Mucosa of rectum (tissue), 2 donors: Measurements from ENCODE around the gene PTGES2.
A peak's percentile ranks its signal among the peaks of the same experiment; 100 is the strongest.

ENCODE experiments used
- H3K27ac ChIP-seq, 2 donors: one replicate each; pipeline ENCODE4 v1.7.0; 2013; ENCODE audit warnings: inconsistent platforms in 2 of 2, low read depth in 2 of 2, low read length in 2 of 2
- H3K27me3 ChIP-seq, 2 donors: one replicate each; pipeline ENCODE4 v1.7.0; 2013; ENCODE audit warnings: low read length in 2 of 2; ENCODE audit not compliant: control insufficient read depth in 2 of 2, insufficient read depth in 2 of 2
- H3K36me3 ChIP-seq, 2 donors: one replicate each; pipeline ENCODE4 v1.7.0; 2013; ENCODE audit warnings: low read length in 2 of 2; ENCODE audit not compliant: control insufficient read depth in 2 of 2, insufficient read depth in 2 of 2
- H3K4me1 ChIP-seq, 2 donors: one replicate each; pipeline ENCODE4 v1.7.0; 2013; ENCODE audit warnings: low read length in 2 of 2, mild to moderate bottlenecking in 1 of 2; ENCODE audit not compliant: control insufficient read depth in 2 of 2, insufficient read depth in 2 of 2
- H3K4me3 ChIP-seq, 2 donors: one replicate each; pipeline ENCODE4 v1.7.0; 2013; ENCODE audit warnings: low read length in 2 of 2
- H3K9ac ChIP-seq, 2 donors: one replicate each; pipeline ENCODE4 v1.7.0; 2013; ENCODE audit warnings: low read length in 2 of 2, low read depth in 1 of 2, mild to moderate bottlenecking in 1 of 2
- H3K9me3 ChIP-seq, 2 donors: one replicate each; pipeline ENCODE4 v1.7.0; 2013; ENCODE audit warnings: low read length in 2 of 2; ENCODE audit not compliant: control insufficient read depth in 2 of 2
- donor health status: healthy.
- donor health status: Normal muscosa, but diverticular disease.

The PTGES2 gene

GRCh38 chr9:128085943-128086342 is 41.6 kb downstream of the PTGES2 start:
- no peaks in the 10 kb centered on the region for H3K9me3 ChIP-seq

GRCh38 chr9:128084746-128085145 is 42.8 kb downstream of the PTGES2 start:
- Histone ChIP-seq H3K4me3 (no peak overlapping the region), H3K36me3 (peaks cover 0 to 4% of the 10 kb centered on the region in 2 donors), H3K27ac (no peak overlapping the region), H3K9ac (no peak overlapping the region), H3K4me1 (peaks cover 10 to 33% of the 10 kb centered on the region in 2 donors), H3K27me3 (no peaks in the 10 kb centered on the region), H3K9me3 (no peaks in the 10 kb centered on the region)

More at GRCh38 chr9:128085943-128086342, 41.6 kb downstream of the PTGES2 start:
- Histone ChIP-seq H3K36me3 (peaks cover 0 to 4% of the 10 kb centered on the region in 2 donors), H3K27ac (peak overlapping the region; percentile 43 to 46), H3K4me3 (no peak overlapping the region), H3K4me1 (peaks cover 5 to 24% of the 10 kb centered on the region in 2 donors), H3K9ac (no peak overlapping the region), H3K27me3 (no peaks in the 10 kb centered on the region)

DNA sequence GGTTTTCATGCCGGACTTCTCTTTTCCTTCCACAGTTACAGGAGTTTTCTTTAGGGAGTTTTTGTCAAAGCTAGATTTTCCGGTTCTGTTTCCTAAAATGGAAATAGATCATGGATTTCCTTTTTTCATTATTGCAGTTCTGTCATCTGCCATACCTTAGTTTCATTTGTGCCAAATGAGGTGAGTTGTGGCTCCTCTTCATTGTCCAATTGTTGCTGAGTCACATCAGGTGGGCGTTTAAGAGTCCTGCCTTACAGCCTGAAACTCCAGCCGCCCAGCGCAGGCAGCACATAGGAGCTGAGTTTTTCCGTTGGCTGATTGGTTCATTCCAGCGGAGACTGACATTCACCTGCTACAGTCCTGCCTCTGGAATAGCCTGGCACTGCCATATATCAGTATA is 45.4 kb downstream of the PTGES2 start:
- Histone ChIP-seq H3K27ac (peak overlapping the region; percentile 39 to 64), H3K27me3 (no peaks in the 10 kb centered on the region), H3K4me3 (no peak overlapping the region), H3K4me1 (peaks cover 25 to 44% of the 10 kb centered on the region in 2 donors), H3K9me3 (no peaks in the 10 kb centered on the region), H3K9ac (no peak overlapping the region), H3K36me3 (peaks cover 0 to 4% of the 10 kb centered on the region in 2 donors)

DNA sequence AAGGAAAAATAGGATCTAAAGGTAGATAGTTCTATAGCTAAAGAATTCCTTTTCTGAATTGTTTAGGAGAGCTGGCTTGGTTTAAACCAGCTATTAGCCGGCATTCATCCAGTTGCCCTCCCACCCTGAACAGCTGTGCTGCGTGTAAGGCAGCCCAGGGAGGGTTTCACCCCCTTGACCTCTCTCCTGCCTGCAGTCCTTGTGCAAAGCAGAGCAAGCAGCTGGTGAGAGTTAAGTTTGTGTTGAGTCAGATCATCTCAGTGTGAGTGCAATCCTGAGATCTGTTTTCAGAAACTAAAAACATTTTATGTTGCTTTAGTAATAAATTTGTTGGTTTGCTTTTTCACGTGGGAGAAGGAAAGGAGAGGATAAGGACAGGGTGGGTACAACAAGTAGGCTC is 46.5 kb downstream of the PTGES2 start:
- H3K4me3 ChIP-seq = no peak overlapping the region
- peaks cover 0 to 4% of the 10 kb centered on the region in 2 donors for H3K36me3 ChIP-seq
- no peaks in the 10 kb centered on the region for H3K9me3 ChIP-seq
- peaks cover 29 to 45% of the 10 kb centered on the region in 2 donors for H3K4me1 ChIP-seq
- no peaks in the 10 kb centered on the region for H3K27me3 ChIP-seq
- no peak overlapping the region for H3K9ac ChIP-seq
- H3K27ac ChIP-seq = peak overlapping the region; percentile 39 to 64

- Histone ChIP-seq H3K4me3 (no peak overlapping the region), H3K27me3 (no peaks in the 10 kb centered on the region), H3K27ac (peak overlapping the region; percentile 91 to 94), H3K9me3 (no peaks in the 10 kb centered on the region), H3K9ac (no peak overlapping the region), H3K4me1 (peaks cover 29 to 43% of the 10 kb centered on the region in 2 donors), H3K36me3 (no peaks in the 10 kb centered on the region)
These were observed 47.3 kb downstream of the PTGES2 start for GRCh38 chr9:128080206-128080605.

DNA sequence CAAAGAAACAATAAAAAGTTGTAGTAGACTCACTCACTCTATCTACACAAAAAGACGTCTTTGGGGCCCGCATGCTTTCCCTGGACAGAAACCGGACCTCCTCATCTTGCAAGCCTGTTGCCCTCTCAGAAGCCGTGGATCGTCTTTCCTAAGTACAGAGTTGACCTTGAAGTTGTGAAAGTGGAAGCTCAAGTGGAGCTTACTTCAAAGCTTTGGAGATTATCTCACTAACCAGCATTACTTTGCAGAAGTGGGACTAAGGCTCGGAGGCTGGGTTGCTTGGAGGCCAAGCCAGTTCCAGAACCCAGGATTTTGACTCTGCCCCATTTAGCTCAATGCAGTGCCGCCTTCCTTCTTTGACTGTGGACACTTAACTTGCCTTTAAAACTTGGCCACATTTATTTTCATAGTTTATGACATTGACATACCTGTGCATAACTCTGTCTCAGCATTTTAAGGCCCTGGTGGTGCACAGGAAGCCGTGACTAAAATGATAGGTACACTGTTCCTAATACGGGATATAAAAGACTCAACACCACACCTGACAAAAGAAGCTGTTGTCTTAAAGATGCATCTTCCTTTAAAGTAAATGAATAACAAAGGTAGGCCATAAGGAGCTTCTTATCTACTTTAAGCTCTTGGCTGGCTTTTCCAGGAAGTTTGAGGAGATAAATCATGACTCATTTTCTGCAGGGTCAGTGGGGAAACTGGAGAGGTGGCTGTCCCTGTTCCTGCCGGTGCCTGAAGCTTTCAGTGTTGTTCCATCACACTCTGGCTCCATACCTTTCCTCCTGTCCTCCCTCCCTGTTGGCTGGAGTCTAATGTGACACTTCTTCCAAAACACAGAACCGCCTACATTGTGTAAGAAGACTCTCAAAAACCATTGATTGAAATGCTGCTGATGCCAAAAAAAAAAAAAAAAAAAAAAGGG is 48.8 kb downstream of the PTGES2 start:
- no peaks in the 10 kb centered on the region for H3K9me3 ChIP-seq
- H3K27me3 ChIP-seq = no peaks in the 10 kb centered on the region
- peaks cover 28 to 39% of the 10 kb centered on the region in 2 donors for H3K4me1 ChIP-seq
- H3K27ac ChIP-seq = peak overlapping the region; percentile 91 to 94
- peak overlapping the region; percentile 49 to 63 for H3K9ac ChIP-seq
- peak overlapping the region; percentile 9 to 56 for H3K4me3 ChIP-seq
- H3K36me3 ChIP-seq = no peaks in the 10 kb centered on the region

DNA sequence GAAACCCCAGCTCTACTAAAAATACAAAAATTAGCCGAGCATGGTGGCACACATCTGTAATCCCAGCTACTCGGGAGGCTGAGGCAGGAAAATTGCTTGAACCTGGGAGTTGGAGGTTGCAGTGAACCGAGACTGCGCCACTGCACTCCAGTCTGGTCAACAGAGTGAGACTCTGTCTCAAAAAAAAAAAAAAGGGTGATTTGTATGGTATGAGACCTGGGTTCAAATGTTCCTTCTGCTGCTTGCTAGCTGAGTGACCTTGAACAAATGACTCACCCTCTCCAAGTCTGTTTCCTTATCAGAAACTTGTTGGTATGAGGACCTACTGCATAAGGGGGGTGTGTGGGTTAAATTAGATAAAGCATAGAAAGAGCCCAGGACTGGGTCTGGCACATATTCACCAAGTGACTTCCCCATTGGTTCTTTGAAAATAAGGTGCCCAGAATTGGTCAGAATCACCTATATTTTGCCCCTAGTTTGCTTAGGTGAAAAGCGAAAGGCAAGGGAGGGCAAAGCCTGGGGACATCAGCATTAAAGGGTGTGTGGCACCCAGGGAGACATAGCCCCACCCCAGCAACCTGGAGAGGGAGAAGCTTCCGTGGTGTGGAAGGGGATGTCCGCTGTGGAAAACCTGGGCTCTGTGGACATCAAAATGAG is 49.6 kb downstream of the PTGES2 start:
- peak overlapping the region in 1 of 2 donors; percentile 56 for H3K4me3 ChIP-seq
- H3K4me1 ChIP-seq = peaks cover 33 to 46% of the 10 kb centered on the region in 2 donors
- H3K36me3 ChIP-seq = no peaks in the 10 kb centered on the region
- H3K27ac ChIP-seq = peak overlapping the region; percentile 91 to 94
- no peaks in the 10 kb centered on the region for H3K9me3 ChIP-seq
- H3K9ac ChIP-seq = peak overlapping the region; percentile 5 to 63
- no peaks in the 10 kb centered on the region for H3K27me3 ChIP-seq

DNA sequence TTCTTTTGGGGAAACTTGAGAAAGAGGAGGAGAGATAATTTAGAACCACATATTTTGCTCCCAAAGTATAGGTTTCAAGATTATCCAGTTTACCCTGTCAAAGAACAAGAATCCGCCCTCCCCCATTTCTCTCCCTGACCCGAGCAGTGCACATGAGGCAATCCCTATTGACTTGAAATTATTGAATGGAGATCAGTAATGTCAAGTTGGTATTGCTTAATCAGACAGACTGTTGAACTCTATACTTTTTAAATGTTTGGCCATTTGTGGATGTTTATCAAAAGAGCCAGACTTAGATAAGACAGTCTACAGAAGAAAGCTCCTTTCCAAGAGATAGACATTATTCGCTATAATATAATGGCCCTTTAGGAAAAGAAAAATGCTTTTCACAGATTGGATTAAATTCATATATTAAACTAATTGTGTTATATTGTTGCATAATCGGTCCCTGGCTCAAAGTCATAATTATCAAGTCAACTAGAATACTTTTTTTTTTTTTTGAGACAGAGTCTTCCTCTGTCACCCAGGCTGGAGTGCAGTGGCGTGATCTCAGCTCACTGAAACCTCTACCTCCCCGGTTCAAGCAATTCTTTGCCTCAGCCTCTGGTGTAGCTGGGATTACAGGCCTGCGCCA is 54.2 kb downstream of the PTGES2 start:
- peak overlapping the region in 1 of 2 donors; percentile 37 for H3K9ac ChIP-seq
- no peaks in the 10 kb centered on the region for H3K27me3 ChIP-seq
- peak overlapping the region in 1 of 2 donors; percentile 0 for H3K4me3 ChIP-seq
- H3K27ac ChIP-seq = peak overlapping the region; percentile 85 to 86
- H3K36me3 ChIP-seq = no peaks in the 10 kb centered on the region
- H3K9me3 ChIP-seq = no peaks in the 10 kb centered on the region
- peaks cover 30 to 44% of the 10 kb centered on the region in 2 donors for H3K4me1 ChIP-seq

- H3K27ac ChIP-seq = peak overlapping the region; percentile 85 to 86
- H3K27me3 ChIP-seq = no peaks in the 10 kb centered on the region
- H3K4me3 ChIP-seq = peak overlapping the region; percentile 53 to 59
- peaks cover 24 to 34% of the 10 kb centered on the region in 2 donors for H3K4me1 ChIP-seq
- H3K9me3 ChIP-seq = no peaks in the 10 kb centered on the region
- peak overlapping the region; percentile 37 to 74 for H3K9ac ChIP-seq
- H3K36me3 ChIP-seq = no peaks in the 10 kb centered on the region
These were observed 55.1 kb downstream of the PTGES2 start for GRCh38 chr9:128072144-128073021.
